ENCODE measurements around the gene PCYT1B.

DNA sequence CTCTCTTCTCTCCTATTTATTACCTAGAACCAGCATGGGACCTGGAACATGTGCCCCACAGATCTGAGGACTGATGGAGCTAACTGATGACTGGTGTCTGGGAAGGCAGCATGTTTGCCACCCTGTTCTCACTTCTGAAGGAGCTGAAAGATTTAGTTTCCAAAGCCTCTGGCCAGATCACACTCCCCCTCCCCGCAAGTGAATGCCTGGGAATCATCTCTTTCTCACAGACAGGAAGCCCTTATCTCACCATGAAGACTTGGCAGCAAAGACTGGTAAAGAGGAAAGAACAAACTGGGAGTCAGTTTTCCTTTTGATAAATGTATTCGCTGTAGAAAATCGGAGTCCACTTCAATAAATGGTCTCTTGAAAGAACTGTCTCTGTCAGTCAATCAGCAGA is 21.0 kb upstream of the PCYT1B start:
- TF ChIP-seq POLR2A (IDR thresholded peaks at IDR 0.05; ENCODE audit: low read depth): no peak
- TF ChIP-seq, protein P1, sequence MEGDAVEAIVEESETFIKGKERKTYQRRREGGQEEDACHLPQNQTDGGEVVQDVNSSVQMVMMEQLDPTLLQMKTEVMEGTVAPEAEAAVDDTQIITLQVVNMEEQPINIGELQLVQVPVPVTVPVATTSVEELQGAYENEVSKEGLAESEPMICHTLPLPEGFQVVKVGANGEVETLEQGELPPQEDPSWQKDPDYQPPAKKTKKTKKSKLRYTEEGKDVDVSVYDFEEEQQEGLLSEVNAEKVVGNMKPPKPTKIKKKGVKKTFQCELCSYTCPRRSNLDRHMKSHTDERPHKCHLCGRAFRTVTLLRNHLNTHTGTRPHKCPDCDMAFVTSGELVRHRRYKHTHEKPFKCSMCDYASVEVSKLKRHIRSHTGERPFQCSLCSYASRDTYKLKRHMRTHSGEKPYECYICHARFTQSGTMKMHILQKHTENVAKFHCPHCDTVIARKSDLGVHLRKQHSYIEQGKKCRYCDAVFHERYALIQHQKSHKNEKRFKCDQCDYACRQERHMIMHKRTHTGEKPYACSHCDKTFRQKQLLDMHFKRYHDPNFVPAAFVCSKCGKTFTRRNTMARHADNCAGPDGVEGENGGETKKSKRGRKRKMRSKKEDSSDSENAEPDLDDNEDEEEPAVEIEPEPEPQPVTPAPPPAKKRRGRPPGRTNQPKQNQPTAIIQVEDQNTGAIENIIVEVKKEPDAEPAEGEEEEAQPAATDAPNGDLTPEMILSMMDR (IDR thresholded peaks at IDR 0.05): no peak
